Urinary bladder (tissue), 4 donors: ENCODE data around the gene MACF1. TPM values are rescaled to one million over a fixed set of nuclear protein-coding genes. Genes with fewer than 3 reads are reported as not detected.

Source experiments
- DNase-seq: peaks from one replicate; pipeline ENCODE4 v3.0.0-alpha.2; 2015; ENCODE audit errors: extremely low spot score
- H3K27ac ChIP-seq: one replicate; pipeline ENCODE4 v1.5.1; 2013; ENCODE audit warnings: low read depth, mild to moderate bottlenecking, moderate library complexity
- H3K36me3 ChIP-seq: one replicate; pipeline ENCODE4 v1.6.1; 2013; ENCODE audit warnings: mild to moderate bottlenecking, moderate library complexity; ENCODE audit not compliant: insufficient read depth
- H3K4me1 ChIP-seq: one replicate; pipeline ENCODE4 v1.6.1; 2013; ENCODE audit warnings: mild to moderate bottlenecking, moderate library complexity; ENCODE audit not compliant: insufficient read depth
- H3K4me3 ChIP-seq: one replicate; pipeline ENCODE4 v1.5.1; 2013; ENCODE audit warnings: low read depth, low read length
- WGBS: extraction: QIAGEN DNeasy Blood & Tissue Kit; methylation state at CpG from one replicate; pipeline ENCODE4 v1.1.7; 2013; 5-methylcytosine and 5-hydroxymethylcytosine counted together
- polyA plus RNA-seq: library from polyadenylated mRNA; stranded (reverse); fragments of 200-250 nt; gene quantifications from one replicate; pipeline ENCODE4 v1.2.3, GENCODE V29; 2013
- total RNA-seq: library from RNA; depleted of rRNA; stranded (reverse); fragments of >200 nt; gene quantifications from one replicate; pipeline ENCODE4 v1.2.3, GENCODE V29; 2014
- donor health status: healthy with polysubstance abuse.
- donor health status: healthy.

The MACF1 gene
- total and polyA plus RNA-seq, 2 donors = 93.0 to 476 TPM

DNA sequence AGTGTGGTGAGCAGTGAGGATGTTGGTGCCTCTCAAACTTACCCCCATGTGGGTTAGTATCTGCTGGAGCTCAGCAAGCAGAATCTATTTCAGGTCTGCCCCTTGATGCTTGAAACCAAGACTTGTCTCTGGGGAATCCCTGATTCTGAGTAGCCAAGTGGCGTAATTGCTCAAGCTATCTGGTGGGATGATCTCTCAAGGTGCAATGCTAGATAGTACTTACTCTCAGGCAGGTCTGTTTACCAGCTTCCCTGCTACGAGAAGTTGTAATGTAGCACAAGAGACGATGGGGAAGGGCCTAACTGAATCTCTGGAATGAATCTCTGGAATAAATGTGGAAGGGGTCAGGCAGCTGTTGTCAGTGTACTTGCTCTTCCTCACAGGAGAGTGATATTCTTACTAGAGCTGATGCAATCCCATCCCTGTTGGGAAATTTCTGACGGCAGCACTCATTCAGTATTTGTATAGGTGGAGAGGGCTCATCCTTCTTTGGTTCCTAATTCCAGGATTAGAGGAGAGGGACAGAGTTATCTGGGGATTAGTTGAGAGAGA, 65.4 kb downstream of the MACF1 start:
- H3K36me3 ChIP-seq = no peaks in the 10 kb centered on the region
- peaks cover 1% of the 10 kb centered on the region for H3K4me1 ChIP-seq
- DNase-seq = no peak
- no peak overlapping the region for H3K4me3 ChIP-seq
- H3K27ac ChIP-seq = peak overlapping the region; percentile 46
- 30% methylated on average over 4 of the region's 4 CpGs for WGBS

DNA sequence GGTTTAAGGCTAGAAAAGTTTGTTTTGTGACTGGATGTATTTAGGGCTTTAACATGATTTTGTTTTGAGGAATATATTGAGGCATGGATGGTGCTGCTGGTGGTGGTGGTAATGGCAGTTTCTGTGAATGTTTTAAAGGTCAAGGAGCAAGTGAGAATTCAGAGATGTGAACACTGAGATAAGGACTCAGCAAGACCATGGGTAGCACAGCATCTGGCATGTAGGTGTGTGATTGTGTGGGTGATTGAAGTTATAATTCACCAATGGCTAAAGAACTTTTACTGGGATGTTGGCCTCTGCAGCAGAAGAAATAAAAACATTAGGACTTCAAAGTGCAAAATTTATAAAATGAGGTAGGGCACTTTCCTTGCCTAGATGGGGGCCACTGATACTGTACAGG, 65.9 kb downstream of the MACF1 start:
- Histone ChIP-seq H3K36me3 (no peaks in the 10 kb centered on the region), H3K4me3 (no peak overlapping the region), H3K27ac (no peak overlapping the region), H3K4me1 (peaks cover 1% of the 10 kb centered on the region)
- DNase-seq = no peak

DNA sequence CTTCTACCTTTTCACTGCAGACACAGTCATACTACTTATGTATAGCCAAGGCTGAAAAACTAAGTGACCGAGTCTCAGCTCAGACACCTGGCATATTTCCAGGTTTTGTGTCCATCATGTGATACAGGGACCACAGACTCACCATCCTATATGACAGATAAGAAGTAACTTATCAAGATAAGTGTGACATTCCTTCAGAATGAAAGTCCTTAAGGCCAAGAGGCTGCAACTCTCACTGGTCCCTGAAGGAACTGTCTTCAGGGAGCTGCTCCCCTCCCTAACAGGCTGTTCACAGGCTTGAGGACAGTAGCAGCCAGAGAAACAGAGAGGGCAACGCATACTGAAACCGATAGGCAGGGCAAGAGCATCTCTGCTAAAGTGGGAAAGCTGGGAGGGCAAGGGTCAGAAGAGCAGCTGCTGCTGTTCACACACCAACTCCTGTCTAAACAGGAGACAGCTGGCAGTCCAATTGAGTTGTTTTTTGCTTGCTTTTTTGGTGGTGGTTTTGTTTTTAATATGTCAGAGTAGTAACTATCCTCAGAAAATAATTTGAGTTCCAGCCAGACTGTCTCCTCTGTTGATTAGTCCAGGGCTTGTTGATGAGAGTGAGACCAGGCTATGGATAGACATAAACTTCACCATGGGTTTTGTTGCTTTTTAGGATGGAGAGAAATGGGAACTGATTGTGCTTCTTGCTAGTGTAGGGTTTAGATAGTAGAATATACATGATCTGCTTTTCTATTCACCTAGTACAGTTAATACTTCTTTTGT, 67.7 kb downstream of the MACF1 start:
- Histone ChIP-seq H3K27ac (no peak overlapping the region), H3K36me3 (no peaks in the 10 kb centered on the region), H3K4me1 (peaks cover 1% of the 10 kb centered on the region), H3K4me3 (no peak overlapping the region)
- DNase-seq = no peak
- WGBS = 20% methylated on average over 3 of the region's 3 CpGs

DNA sequence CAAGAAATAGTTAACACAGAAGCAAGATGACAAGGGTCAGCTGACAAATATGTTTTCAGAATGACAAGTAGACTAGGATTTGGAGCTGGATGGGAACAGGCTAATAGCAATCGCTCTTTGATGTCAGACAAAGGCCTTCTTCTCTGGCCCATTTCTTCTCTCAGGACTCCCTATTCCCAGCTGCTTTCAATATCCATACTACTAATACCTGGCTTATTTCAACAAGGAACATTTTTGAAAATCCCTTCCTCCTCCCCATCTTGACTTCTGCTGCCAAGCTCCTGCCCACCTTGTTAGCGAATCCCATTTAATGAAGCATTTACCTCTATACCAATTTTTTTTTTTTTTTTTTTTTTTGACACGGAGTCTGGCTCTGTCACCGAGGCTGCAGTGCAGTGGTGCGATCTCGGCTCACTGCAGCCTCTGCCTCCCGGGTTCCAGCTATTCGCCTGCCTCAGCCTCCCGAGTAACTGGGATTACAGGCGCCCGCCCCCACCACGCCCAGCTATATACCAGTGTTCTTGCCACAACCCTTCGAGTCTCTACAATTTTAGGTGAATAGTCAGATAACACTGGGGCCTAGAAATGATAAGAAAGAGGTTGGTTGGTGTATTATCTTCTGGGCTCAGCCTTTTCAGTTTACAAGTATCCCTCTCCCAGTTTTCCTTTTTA, 68.4 kb downstream of the MACF1 start:
- DNase-seq = no peak
- Histone ChIP-seq H3K4me3 (no peak overlapping the region), H3K4me1 (peaks cover 1% of the 10 kb centered on the region), H3K27ac (no peak overlapping the region), H3K36me3 (no peaks in the 10 kb centered on the region)
- 87% methylated on average over 13 of the region's 13 CpGs for WGBS

DNA sequence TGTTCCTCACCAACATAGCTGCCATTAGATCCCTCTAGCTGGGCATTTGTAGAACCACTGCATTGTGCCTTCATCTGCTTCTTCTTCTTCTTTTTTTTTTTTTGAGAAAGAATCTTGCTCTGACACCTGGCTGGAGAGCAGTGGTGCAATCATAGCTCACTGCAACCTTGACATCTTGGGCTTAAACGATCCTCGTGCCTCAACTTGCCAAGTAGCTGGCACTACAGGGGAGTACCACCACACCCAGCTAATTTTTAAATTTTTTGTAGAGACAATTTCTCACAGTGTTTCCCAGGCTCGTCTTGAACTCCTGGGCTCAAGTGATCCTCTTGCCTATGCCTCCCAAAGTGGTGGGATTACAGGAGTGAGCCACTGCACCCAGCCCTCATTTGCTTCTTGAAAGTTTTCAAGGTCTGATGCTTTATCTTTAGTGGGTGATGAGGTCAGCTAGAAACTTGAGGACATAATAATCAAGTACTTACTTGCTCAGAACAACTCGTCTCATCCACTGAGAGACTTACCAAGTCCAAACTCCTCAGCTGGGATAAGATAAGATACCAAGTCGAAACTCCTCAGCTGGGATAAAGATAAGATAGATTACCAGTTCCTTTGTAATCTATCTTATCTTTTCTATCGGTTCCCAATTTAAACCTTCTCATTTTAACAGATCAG, 71.5 kb downstream of the MACF1 start:
- 52% methylated on average over 6 of the region's 6 CpGs for WGBS
- no peak for DNase-seq
- no peaks in the 10 kb centered on the region for H3K36me3 ChIP-seq
- no peak overlapping the region for H3K4me3 ChIP-seq
- peaks cover 3% of the 10 kb centered on the region for H3K4me1 ChIP-seq
- H3K27ac ChIP-seq = no peak overlapping the region

DNA sequence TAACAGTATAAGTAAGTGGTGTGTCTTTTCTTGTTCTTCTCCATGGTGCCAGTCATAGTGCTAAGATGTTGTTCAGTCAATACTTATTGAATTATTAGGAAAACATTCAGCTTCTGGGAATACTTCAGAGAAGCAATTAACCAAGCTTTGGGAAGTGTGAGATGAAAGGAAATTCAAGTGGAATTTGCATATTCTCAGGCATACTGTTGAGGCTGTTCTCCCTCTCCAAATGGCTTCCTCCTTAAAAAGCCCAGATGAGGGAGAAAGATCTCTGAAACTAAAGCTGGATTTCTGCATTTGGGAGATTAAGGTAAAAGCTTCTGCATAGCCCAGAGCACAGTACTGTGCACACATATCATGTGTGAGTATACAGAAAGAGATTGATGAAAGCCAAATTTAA, 73.4 kb downstream of the MACF1 start:
- H3K27ac ChIP-seq = peak overlapping the region; percentile 23
- no peak for DNase-seq
- no peaks in the 10 kb centered on the region for H3K36me3 ChIP-seq
- H3K4me3 ChIP-seq = no peak overlapping the region
- H3K4me1 ChIP-seq = peaks cover 2% of the 10 kb centered on the region

DNA sequence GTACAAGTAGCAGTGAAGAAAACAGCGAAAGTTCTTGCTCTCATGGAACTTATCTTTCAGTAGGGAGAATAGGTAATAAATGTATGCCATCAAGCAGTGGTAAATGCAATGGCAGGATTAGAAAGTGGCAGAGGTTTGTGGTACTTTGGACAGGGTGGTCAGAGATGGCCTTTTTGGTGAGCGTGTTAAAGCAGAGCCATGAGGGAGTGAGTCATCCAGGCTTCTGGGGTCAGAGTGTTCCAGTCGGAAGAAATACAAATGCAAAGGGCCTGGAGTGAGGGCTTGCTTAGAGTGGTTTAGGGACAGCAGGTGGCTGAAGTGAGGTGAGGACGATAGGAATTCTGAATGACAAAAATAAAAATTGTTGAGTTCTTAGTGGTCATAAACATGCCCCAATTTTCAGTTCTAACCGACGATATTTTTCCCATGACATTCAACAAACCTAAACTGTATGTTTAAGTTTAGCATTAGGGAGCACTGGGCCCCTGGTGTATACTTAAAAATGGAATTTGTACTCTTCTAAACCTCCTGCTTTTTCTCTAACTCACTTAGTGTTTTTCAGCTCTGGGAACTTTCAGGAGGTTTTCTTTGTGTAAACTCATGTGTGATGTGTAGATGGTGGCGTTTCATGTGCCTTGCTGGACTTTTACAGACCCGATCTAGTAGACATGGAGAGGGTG, 78.2 kb downstream of the MACF1 start:
- WGBS = 71% methylated on average over 8 of the region's 8 CpGs
- H3K4me3 ChIP-seq = no peak overlapping the region
- DNase-seq = no peak
- peaks cover 3% of the 10 kb centered on the region for H3K36me3 ChIP-seq
- H3K27ac ChIP-seq = no peak overlapping the region
- peaks cover 2% of the 10 kb centered on the region for H3K4me1 ChIP-seq

DNA sequence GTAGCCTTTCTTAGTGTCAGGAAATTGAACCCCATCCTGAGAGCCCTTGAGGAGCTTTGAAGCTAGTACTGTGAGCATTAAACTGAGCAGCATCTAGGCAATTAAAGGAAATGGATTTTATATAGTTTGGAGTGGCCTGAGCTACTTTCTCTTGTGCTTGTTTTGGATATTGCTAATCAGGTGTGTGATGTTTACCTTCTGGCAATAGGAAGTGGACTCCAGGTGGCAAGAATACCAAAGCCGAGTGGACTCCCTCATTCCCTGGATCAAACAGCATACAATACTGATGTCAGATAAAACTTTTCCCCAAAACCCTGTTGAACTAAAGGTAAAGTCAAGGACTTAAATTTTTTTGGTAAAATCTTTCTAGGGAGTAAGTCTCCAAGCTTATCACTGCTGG, 79.4 kb downstream of the MACF1 start:
- WGBS = 74% methylated on average over 1 of the region's 1 CpG
- no peak overlapping the region for H3K4me3 ChIP-seq
- peaks cover 2% of the 10 kb centered on the region for H3K4me1 ChIP-seq
- no peak overlapping the region for H3K27ac ChIP-seq
- H3K36me3 ChIP-seq = peaks cover 3% of the 10 kb centered on the region
- DNase-seq = no peak

DNA sequence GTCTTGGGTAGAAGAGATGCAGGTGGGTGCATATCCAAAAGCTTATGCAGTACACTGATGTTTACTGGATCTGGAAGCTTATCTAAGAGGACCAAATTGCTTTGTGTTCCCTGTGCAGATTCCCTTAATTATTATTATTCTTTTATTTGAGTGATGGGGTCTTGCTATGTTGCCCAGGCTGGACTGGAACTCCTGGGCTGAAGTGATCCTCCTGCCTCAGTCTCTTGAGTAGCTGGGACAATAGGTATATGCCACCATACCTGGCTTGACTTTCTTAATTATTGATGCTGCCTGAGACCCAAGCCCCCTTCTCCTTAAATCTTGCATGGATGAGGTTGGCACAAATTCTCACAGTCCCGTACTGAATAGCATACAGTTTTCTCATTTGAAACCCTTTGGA, 83.0 kb downstream of the MACF1 start:
- no peak overlapping the region for H3K27ac ChIP-seq
- peaks cover 6% of the 10 kb centered on the region for H3K36me3 ChIP-seq
- DNase-seq = no peak
- H3K4me1 ChIP-seq = no peaks in the 10 kb centered on the region
- 93% methylated on average over 1 of the region's 1 CpG for WGBS
- no peak overlapping the region for H3K4me3 ChIP-seq

DNA sequence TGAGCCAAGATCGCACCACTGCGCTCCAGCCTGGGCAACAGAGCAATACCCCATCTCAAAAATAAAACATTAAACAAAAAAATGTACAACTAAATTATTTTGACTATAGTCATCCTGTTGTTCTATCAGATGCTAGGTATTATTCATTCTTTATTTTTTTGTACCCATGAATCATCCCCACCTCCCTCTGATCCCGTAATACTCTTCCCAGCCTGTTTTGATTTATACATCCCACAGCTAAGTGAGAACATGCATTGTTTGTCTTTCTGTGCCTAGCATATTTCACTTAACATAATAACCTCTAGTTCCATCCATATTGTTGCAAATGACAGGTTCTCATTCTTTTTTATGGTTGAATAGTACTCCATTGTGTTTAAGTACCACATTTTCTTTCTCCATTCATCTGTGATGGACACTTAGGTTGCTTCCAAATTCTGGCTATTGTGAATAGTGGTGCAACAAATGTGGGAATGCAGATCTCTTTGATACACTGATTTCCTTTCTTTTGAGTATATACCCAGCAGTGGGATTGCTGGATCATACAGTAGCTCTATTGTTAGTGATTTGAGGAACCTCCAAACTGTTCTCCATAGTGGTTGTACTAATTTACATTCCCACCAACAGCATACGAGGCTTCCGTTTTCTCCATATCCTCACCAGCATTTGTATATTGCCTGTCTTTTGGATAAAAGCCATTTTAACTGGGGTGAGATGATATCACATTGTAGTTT, 84.4 kb downstream of the MACF1 start:
- Histone ChIP-seq H3K27ac (no peak overlapping the region), H3K4me3 (no peak overlapping the region), H3K4me1 (no peaks in the 10 kb centered on the region), H3K36me3 (peaks cover 6% of the 10 kb centered on the region)
- DNase-seq = no peak
- WGBS = 94% methylated on average over 5 of the region's 5 CpGs

DNA sequence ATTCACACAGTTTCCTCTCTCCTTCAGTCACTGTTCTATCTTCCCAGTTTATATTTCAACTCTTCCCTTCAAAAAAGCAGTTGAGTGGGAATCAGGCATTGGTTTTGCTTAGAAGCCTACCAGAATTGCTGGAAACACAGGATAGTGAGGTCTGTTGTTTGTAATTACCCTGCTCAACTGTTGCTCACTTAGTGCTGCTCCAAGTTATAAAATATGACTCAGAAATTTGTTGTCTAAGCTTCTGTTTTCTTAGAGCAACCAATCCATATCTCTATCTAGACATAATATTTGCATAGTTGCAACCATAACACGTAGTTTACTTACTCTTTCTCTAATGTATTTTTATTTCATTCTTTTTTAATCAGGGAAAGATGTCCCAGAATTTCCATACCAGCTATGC, 87.9 kb downstream of the MACF1 start:
- no peak overlapping the region for H3K4me3 ChIP-seq
- 81% methylated on average over 1 of the region's 1 CpG for WGBS
- DNase-seq = no peak
- H3K36me3 ChIP-seq = peaks cover 3% of the 10 kb centered on the region
- no peaks in the 10 kb centered on the region for H3K4me1 ChIP-seq
- no peak overlapping the region for H3K27ac ChIP-seq

DNA sequence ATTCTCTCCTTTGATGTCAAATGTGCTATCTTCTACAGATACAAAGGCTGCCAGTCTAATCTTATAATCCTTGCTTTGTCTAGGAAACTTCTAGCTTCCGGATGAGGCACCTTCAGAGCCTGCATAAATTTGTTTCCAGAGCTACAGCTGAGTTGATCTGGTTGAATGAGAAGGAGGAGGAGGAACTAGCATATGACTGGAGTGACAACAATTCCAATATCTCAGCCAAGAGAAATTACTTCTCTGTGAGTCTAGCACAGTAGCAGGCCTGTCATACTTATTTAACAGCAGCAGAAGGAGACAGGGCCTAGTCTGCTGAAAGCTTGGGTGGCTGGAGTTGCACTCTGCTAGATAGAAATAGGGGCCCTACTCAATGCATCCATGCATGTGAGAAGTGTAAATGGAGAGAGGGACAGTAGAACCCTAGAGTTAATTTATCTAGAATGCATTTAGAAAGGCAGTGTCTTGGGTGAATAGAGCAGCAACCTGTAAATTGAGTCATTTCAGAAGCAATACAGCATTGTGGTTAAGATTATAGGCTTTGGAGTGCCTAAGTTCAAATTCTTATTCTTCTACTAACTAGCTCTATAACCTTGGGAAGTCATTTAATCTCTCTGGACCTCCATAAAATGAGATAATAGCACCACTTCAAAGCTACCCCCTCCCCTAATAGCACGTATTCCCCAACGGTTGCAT, 89.0 kb downstream of the MACF1 start:
- H3K4me1 ChIP-seq = no peaks in the 10 kb centered on the region
- H3K36me3 ChIP-seq = peaks cover 3% of the 10 kb centered on the region
- no peak overlapping the region for H3K4me3 ChIP-seq
- no peak for DNase-seq
- 73% methylated on average over 3 of the region's 3 CpGs for WGBS
- H3K27ac ChIP-seq = no peak overlapping the region
